SK-N-MC (cell line): ENCODE results near the gene CSTF2.

Source experiments
- DNase-seq: peaks from one replicate; pipeline ENCODE4 v3.0.0-alpha.2; 2011; ENCODE audit warnings: low read depth, low spot score
- H3K27ac ChIP-seq: fragments of 200-600 bp; sonication (generic); 2 replicates; pipeline ENCODE4 v1.5.1; 2016; ENCODE audit warnings: mixed run types
- H3K36me3 ChIP-seq: fragments of 200-600 bp; sonication (generic); 2 replicates; pipeline ENCODE4 v1.6.1; 2017; ENCODE audit warnings: antibody characterized with exemption, low read length, mixed read lengths; ENCODE audit not compliant: insufficient read depth
- H3K4me3 ChIP-seq: fragments of 200-600 bp; sonication (generic); 2 replicates; pipeline ENCODE4 v1.5.1; 2016
- H3K9ac ChIP-seq: fragments of 200-600 bp; sonication (generic); 2 replicates; pipeline ENCODE4 v1.8.0; 2017; ENCODE audit warnings: mixed run types, mixed read lengths; ENCODE audit not compliant: insufficient read length
- H3K9me3 ChIP-seq: fragments of 200-600 bp; sonication (generic); 2 replicates; pipeline ENCODE4 v1.6.1; 2017; ENCODE audit warnings: low read depth, mild to moderate bottlenecking, antibody characterized with exemption, low read length, moderate library complexity, mixed read lengths
- EZH2 ChIP-seq: fragments of 200-600 bp; sonication (generic); IDR thresholded peaks from one replicate; pipeline ENCODE4 v1.6.1; 2017; ENCODE audit warnings: antibody characterized with exemption
- FOXP2 ChIP-seq: optimal IDR thresholded peaks from 2 replicates; pipeline ENCODE3; 2011; ENCODE audit warnings: mild to moderate bottlenecking, moderate library complexity; ENCODE audit not compliant: insufficient read depth; ENCODE audit errors: extremely low read length, control extremely low read depth
- POLR2AphosphoS5 ChIP-seq: IDR thresholded peaks from 2 replicates; pipeline ENCODE4 v1.6.1; 2012; ENCODE audit warnings: mild to moderate bottlenecking, low read depth, low read length, borderline replicate concordance

Gene CSTF2

DNA sequence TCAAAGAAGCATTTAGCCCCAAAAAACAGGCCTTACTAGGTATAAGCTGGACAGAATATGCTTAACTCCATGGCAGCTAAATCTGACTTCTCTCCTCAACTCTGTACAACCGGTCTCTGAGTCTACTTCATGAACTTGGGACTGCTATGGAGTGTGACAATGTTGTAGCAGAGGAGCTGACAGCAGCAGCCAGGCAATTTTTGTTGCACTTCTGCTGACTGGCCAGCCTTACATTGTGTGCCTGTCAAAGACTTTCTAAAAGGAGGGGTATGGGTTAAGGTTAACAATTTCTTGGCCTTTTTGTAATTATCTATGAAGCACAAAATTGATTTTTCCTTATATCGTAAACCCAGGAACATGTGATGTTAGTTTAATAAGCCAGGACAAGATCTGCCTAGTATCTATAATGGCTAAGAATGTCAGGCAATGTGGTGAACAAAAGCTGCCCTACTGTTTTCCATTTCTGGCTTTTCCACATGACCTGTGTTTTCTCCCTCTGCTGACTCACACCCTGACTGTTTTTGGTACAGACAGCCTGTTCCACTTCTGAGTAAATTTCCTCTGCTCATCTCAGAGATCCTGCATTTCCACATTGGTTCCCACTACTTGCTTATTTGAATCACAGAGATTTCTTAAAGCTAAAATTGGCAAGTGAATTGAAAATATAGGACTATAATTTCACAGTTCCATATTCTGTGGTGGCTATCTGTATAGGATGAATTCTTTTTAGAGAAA is 44.6 kb downstream of the CSTF2 start:
- Histone ChIP-seq H3K36me3 (no peaks in the 10 kb centered on the region), H3K9me3 (no peaks in the 10 kb centered on the region), H3K27ac (no peak overlapping the region), H3K9ac (no peak overlapping the region), H3K4me3 (no peak overlapping the region)
- no peak for TF ChIP-seq POLR2AphosphoS5
- no peak for TF ChIP-seq FOXP2
- TF ChIP-seq EZH2 = no peak
- DNase-seq = no peak

DNA sequence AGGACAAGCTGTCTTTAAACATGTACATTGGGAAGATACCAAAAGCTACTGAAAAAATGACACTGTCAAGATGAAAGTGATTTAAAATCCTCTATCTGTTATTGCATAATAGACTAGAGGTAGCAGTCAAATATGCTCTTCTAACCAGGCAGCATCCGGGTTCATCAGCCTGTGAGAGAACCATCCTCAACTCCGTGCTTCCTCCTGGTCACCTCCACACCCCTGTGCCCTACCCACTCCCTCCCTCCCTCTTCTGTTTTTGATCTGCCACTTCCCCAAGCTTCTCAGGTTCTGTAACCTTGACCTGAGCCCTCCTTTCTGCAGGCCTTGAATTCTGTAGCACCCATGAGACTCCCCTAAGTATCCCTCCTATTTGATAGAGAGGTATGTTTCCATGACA is 48.1 kb downstream of the CSTF2 start:
- no peak for DNase-seq
- H3K4me3 ChIP-seq = no peak overlapping the region
- no peaks in the 10 kb centered on the region for H3K36me3 ChIP-seq
- no peak overlapping the region for H3K27ac ChIP-seq
- no peaks in the 10 kb centered on the region for H3K9me3 ChIP-seq
- no peak overlapping the region for H3K9ac ChIP-seq
- no peak for TF ChIP-seq FOXP2
- no peak for TF ChIP-seq POLR2AphosphoS5
- TF ChIP-seq EZH2 = no peak

DNA sequence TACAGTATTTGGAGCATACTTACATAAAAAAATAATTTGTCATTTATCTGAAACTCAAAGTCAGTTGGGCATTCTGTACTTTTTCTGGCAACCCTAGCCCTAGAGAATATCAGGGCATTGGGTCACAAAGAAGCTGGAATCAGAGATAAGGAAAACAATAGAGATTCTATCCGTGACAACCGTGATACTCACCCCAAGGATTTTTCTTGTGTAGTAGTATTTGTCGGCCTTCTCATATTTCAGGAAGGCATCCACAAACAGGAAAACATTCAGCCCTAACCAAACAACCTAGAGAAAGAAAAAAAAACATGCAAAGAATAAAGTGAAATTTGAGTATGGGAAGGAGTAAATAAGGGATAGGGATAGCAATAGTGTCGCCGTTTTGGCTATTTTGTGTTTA is 50.3 kb downstream of the CSTF2 start:
- H3K9me3 ChIP-seq = no peaks in the 10 kb centered on the region
- DNase-seq = no peak
- no peak overlapping the region for H3K9ac ChIP-seq
- H3K27ac ChIP-seq = no peak overlapping the region
- no peaks in the 10 kb centered on the region for H3K36me3 ChIP-seq
- no peak overlapping the region for H3K4me3 ChIP-seq
- no peak for TF ChIP-seq POLR2AphosphoS5
- no peak for TF ChIP-seq EZH2
- TF ChIP-seq FOXP2 = no peak

DNA sequence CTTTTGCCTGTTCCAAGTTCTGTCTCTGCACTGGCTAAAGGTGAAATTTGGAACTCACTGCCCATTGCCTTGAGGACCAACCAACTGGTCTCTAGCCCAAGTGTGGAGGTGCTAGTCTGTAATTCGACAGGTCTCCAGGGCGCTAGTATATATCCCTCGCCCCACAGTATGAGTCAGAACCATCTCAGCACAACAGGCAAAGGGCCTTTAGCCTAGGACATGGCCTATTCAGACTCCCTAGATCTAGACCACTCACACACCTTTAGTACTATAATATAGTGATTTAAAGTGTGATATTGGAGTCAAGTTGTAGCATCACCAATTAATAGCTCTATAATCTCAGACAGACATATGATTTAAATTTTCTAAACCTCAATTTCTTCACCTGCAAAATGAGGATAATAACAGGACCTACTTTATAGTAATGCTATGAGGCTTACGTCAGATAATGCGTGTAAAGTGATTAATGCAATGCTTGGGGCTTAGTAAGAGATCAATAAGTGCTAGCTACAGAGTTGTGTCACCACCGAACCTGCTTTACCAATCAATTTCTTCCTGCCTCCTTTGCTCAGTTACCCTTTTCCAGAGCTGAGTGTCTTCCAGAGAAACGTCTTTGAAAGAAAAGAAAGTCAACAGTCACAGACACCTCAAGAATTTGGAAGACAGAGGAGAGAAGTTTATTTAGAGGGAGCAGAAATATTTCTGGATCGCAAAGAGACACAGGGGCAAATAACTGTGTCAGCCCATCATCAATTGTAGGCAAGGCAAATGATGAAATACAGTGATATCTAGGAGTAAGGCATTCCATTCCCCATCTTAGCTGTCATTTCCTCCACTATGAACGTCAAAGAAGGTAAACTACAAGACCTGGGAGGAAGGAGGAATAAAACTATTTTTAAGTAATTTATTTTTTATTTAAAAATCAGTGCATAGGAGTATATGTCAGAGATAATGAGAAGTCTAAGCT is 51.7 kb downstream of the CSTF2 start:
- no peak overlapping the region for H3K9ac ChIP-seq
- H3K27ac ChIP-seq = no peak overlapping the region
- H3K9me3 ChIP-seq = no peaks in the 10 kb centered on the region
- H3K36me3 ChIP-seq = no peaks in the 10 kb centered on the region
- no peak for DNase-seq
- H3K4me3 ChIP-seq = no peak overlapping the region
- TF ChIP-seq POLR2AphosphoS5 (no peak), EZH2 (no peak), FOXP2 (no peak)

DNA sequence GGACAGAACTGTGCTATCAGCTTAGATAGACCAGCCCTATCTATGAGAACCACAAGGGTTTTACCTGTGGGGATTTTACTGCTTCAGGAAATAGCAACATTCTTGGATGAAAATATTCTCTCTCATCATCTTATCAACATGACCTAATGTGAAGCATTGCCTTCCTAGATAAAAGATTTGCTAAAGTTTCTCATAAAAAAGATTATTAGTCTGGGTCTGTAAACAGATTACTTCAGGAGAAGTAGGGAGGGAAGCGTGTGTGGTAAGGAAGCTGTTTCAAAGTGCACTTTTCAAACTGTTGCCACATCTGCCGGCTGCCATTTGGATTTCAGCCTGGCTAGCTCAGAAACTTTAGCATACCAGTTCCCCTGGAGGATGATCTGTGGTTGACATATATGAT is 54.1 kb downstream of the CSTF2 start, which contains the start of gene NOX1:
Gene NOX1, minus strand, starts transcription at position 35 of the 400 bp plus-strand sequence. CDS start 220 bp downstream, outside the sequence.
- no peak for DNase-seq
- Histone ChIP-seq H3K9ac (no peak within 1 kb of the TSS), H3K4me3 (no peak within 1 kb of the TSS), H3K27ac (no peak within 1 kb of the TSS), H3K9me3 (no peaks in the 10 kb centered on the region), H3K36me3 (no peaks in the 10 kb centered on the region)
- no peak for TF ChIP-seq FOXP2
- TF ChIP-seq EZH2 = no peak
- TF ChIP-seq POLR2AphosphoS5 = no peak

- Histone ChIP-seq H3K36me3 (no peaks in the 10 kb centered on the region), H3K9ac (no peak overlapping the region), H3K27ac (no peak overlapping the region), H3K9me3 (no peaks in the 10 kb centered on the region), H3K4me3 (no peak overlapping the region)
- TF ChIP-seq FOXP2 = no peak
- TF ChIP-seq POLR2AphosphoS5 = no peak
- no peak for TF ChIP-seq EZH2
- no peak for DNase-seq
Measured at GRCh38 chrX:100880368-100880767, 60.2 kb downstream of the CSTF2 start.

- Histone ChIP-seq H3K4me3 (no peak overlapping the region), H3K9me3 (no peaks in the 10 kb centered on the region), H3K36me3 (no peaks in the 10 kb centered on the region), H3K9ac (no peak overlapping the region), H3K27ac (no peak overlapping the region)
- TF ChIP-seq FOXP2 (no peak), POLR2AphosphoS5 (no peak), EZH2 (no peak)
- no peak for DNase-seq
Measured at GRCh38 chrX:100883654-100884053, 63.5 kb downstream of the CSTF2 start.
